DND-41 (cell line): ENCODE data around the gene INTS1.

ENCODE experiments used
- CTCF ChIP-seq: IDR thresholded peaks from 2 replicates; pipeline ENCODE4 v1.5.1; 2012; ENCODE audit warnings: borderline replicate concordance, low read length, moderate library complexity, mild to moderate bottlenecking; ENCODE audit not compliant: poor library complexity, severe bottlenecking; ENCODE audit errors: extremely low read depth
- EZH2 ChIP-seq: IDR thresholded peaks from 3 replicates; pipeline ENCODE4 v1.6.1; 2012; ENCODE audit warnings: borderline replicate concordance, low read depth, mild to moderate bottlenecking, moderate library complexity, low read length, inconsistent platforms; ENCODE audit not compliant: severe bottlenecking

DNA sequence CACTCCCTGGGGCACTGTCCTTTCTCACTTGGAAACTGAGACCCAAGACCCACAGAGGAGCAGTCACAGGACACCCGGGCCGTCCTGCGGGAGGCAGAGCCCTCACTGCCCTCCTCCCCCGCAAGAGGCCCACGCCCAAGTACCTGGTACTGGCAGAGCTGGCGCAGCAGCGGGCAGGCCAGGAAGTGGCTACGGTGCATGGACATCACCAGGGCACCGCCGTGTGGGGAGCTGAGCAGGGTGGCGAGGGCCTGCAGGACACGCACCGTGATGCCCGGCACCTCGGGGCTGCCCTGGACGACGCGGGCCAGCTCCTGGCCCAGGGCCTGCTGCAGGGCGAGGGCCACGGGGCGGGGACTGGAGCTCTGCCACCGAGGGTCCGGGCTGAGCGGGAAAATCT is 24.9 kb downstream of the INTS1 start:
- no peak for TF ChIP-seq EZH2
- TF ChIP-seq CTCF = no peak
